ENCODE measurements around the gene SRC.

SRC gene

GRCh38 chr20:37345339-37346235, at the start of gene SRC:
Gene SRC, plus strand, starts transcription at chr20:37346140. Its CDS starts 38,014 bp downstream, at chr20:37384154.
- DNase-seq (ENCODE audit: low spot score): peak; percentile 75

- no peak for DNase-seq (ENCODE audit: low spot score)
These were observed 49.6 kb upstream of the SRC start for GRCh38 chr20:37296371-37296770.

GRCh38 chr20:37297066-37297736, 48.7 kb upstream of the SRC start:
- no peak for DNase-seq (ENCODE audit: low spot score)

- DNase-seq (ENCODE audit: low spot score): peak; percentile 27
These were observed 47.6 kb upstream of the SRC start for GRCh38 chr20:37298190-37298939.

- no peak for DNase-seq (ENCODE audit: low spot score)
These were observed 46.0 kb upstream of the SRC start for GRCh38 chr20:37299718-37300528.

GRCh38 chr20:37301120-37301519, 44.8 kb upstream of the SRC start:
- no peak for DNase-seq (ENCODE audit: low spot score)

GRCh38 chr20:37301558-37301957, 44.4 kb upstream of the SRC start:
- no peak for DNase-seq (ENCODE audit: low spot score)

- DNase-seq (ENCODE audit: low spot score): no peak
These were observed 43.0 kb upstream of the SRC start for GRCh38 chr20:37302981-37303380.

- no peak for DNase-seq (ENCODE audit: low spot score)
These were observed 42.3 kb upstream of the SRC start for GRCh38 chr20:37303637-37304036.

GRCh38 chr20:37305079-37305478, 40.9 kb upstream of the SRC start:
- DNase-seq (ENCODE audit: low spot score): no peak

- DNase-seq (ENCODE audit: low spot score): no peak
These were observed 40.1 kb upstream of the SRC start for GRCh38 chr20:37305839-37306238.

GRCh38 chr20:37308086-37309050, 37.6 kb upstream of the SRC start:
- DNase-seq (ENCODE audit: low spot score): no peak

GRCh38 chr20:37309290-37309689, 36.6 kb upstream of the SRC start:
- no peak for DNase-seq (ENCODE audit: low spot score)

- DNase-seq (ENCODE audit: low spot score): no peak
These were observed 35.9 kb upstream of the SRC start for GRCh38 chr20:37309936-37310590.

GRCh38 chr20:37310951-37311350, 35.0 kb upstream of the SRC start:
- DNase-seq (ENCODE audit: low spot score): no peak

- no peak for DNase-seq (ENCODE audit: low spot score)
These were observed 34.1 kb upstream of the SRC start for GRCh38 chr20:37311710-37312355.

GRCh38 chr20:37313546-37314091, 32.3 kb upstream of the SRC start:
- DNase-seq (ENCODE audit: low spot score): no peak

- DNase-seq (ENCODE audit: low spot score): no peak
These were observed 31.8 kb upstream of the SRC start for GRCh38 chr20:37314099-37314498.

- DNase-seq (ENCODE audit: low spot score): no peak
These were observed 31.3 kb upstream of the SRC start for GRCh38 chr20:37314617-37315016.
